NCI-H146 treated with DMSO at 0.1 percent for 48 hours (cell line): ENCODE measurements around the gene MOB2.

Experiments used
- DNase-seq: peaks from one replicate; lab custom pipeline; 2025; ENCODE audit not compliant: unreplicated experiment; lab: John Stamatoyannopoulos, UW

The MOB2 gene

GRCh38 chr11:1458340-1459218 is 28.0 kb downstream of the MOB2 start:
- DNase-seq: no peak

DNA sequence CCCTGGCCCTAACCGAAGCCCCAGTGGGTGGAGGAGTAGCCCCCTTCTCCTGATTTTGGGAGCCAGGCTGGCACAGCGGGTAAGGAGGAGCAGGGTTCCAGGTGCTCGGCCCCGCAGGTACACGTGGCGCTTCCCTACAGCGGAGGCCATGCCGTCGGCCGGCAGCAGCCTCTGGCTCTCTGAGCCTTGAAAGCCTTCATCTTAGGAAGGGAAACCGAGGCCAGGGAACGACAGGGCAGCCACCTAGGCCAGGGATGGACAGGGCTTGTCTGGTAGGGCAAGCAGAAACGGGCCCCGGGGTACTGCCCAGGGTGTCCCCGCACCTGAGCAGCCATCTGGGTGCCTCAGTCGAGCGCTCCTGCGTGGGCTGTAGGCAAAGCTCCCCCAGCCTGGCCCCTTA is 28.7 kb downstream of the MOB2 start:
- no peak for DNase-seq

GRCh38 chr11:1457326-1457680 is 29.3 kb downstream of the MOB2 start:
- no peak for DNase-seq

DNA sequence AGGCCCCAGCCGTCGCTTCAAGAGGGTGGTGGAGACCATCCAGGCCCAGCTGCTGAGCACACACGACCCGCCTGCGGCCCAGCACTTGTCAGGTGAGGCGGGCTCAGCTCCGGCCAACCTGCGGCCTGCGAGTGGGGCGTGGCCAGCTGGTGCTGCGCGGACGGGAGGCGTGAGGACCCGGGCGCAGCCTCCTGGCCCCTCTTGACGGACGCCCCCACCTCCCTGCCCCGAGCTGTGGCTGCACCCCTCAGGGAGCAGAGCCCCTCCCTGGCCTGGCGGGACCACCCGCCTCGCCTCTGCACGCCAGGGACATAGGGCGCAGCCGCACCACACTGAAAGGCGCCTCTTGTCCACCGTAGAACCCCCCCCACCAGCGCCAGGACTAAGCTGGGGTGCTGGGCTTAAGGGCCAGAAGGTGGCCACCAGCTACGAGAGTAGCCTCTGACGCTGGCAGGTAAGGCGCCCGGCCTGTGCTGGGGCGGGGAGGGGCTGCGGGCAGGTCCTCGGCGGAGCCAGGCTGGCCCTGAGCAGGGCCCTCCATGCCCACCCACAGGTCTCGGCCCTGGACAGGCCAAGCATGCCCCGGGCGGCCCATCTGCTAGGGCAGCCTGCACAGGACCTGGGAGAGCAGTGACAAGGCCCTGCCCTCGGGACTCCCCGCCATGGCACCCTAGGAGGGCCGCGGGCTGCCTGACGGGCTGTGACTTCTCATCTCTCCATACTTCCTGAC is 29.8 kb downstream of the MOB2 start:
- no peak for DNase-seq

DNA sequence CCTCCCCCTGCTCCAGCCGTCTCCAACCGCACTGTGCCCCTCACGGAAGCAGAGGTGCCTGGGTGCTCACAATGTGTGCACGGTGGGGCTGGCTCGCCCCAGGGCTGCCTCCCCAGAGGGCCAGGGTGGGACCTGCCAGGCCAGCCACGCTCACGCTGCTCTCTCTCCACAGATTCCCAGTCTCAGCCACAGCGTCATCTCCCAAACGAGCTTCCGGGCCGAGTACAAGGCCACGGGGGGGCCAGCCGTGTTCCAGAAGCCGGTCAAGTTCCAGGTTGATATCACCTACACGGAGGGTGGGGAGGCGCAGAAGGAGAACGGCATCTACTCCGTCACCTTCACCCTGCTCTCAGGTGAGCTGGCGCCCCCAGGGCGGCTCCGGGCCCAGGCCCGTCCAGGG is 30.4 kb downstream of the MOB2 start:
- DNase-seq: no peak

- no peak for DNase-seq
Observed at GRCh38 chr11:1455763-1456060, 30.9 kb downstream of the MOB2 start.

DNA sequence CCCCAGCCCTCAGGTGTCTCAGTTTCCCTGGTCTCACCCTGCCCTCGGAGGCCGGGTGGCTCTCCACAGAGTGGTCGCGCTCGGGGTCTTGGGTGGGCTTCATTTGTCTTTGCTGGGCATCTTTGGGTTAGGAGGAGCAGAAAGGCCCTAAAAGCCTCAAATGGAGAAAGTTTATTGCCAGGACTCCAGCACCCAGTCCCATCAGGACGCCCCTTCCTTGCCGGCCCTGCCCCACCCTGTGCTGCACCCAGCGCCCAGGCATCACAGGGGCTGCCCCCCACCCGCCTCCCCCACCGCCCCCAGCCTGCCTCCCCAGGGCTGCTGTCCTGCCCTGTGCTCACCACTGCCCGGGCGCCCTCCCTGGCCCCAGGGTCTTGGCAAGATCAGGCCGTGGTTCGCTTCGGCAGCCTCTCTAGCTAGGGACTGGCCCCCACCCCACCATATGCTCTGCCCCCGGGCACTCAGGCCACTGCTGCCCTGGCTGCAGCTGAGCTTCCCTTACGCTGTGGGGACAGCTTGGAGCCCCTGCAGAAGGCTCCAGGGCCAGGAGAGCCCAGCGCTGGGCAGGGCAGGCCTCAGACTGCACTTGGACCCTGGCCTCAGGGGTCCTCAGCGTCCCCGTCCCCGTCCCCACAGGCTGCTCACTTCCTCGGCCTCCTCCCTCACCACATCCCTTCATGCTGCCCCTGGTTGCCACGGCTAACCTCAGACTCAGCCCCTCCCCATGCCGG is 31.4 kb downstream of the MOB2 start:
- DNase-seq: no peak

- DNase-seq: no peak
Observed at GRCh38 chr11:1454576-1454975, 32.0 kb downstream of the MOB2 start.

GRCh38 chr11:1453611-1454034 is 33.0 kb downstream of the MOB2 start:
- no peak for DNase-seq

DNA sequence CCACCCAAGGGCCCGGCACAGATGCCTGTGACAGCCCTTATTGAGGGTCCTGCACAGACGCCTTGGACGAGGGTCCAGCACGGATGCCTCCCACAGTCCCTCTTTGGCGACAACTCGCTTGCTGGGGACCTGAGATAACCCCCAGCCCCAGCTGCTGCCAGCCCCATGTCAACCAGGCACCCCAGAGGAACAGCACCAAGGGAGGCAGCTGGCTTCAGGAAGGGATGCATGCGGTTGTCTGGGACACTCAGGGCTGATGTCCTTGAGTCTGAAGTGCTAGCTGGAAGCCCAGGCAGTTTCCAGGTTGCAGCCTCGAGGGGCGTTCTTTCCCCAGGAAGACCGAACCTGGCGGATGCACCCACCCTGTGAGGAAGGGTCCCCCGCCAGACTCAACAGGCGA is 33.8 kb downstream of the MOB2 start:
- DNase-seq: no peak

DNA sequence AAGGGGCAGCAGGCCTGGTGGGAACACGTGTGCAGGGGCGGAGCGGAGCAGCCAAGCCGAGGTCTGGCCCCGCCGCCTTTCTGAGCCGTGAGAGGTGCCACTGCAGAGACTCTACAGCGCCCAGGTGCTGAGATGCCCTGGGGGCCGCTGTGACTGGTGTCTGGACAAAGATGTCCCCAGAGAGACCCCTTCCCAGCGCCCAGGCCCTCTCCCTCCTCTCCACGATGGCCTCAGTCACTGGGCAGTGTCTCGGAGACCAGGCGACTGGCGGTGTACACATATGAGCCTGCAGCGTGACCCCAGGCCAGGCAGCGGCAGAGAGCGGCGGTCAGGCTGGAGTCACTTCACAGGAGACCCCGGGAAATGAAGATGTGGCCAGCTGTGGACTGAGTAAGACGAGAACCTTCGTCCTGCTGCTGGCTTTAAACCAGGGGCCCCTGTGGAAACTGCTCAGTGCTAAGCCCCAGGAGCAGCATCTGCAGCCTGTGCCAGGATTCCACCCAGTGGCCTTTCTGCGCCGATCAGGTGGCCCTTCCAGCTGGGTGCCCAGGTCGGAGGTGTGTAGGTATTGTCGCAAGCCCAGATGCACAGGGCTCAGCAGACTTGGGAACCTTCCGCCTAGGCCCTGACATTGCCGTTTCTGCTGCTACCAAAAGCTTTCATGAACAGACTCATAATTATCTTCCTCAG is 34.7 kb downstream of the MOB2 start:
- no peak for DNase-seq

DNA sequence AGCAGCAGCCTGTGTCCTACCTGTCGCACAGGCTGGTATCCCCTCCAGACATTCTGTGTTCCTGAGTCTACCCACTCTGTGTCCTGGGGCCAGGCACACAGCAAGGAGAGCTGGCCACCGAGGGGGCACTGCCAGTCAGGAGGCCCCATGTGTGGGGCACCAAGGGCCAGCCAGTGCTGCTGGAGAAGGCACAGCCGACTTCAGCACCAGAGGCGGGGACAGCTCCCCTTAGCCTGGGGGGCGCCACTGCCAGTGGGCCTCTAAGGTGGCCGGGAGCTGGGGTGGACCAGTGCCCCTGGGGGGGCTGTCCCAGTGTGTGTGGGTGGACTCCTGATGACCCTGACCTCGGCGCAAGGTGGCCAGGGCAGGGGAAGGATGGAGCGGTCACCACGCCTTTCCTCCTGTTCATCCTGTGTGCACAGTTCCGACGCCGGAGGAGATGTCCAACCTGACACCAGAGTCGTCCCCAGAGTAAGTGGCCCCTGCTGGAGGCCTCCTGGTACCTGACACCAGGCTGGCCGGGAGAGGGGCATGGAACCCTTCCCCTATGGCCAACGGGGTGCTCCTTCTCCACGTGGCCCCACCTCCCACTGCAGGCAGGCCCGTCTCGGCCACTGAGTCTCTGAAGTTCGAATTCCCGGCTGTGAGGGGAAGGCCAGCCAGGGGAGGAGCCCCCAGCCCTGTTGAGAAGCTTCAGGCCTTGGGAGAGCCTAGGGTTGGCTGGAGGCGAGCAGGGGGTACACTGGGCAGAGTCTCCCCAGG is 35.4 kb downstream of the MOB2 start:
- no peak for DNase-seq

DNA sequence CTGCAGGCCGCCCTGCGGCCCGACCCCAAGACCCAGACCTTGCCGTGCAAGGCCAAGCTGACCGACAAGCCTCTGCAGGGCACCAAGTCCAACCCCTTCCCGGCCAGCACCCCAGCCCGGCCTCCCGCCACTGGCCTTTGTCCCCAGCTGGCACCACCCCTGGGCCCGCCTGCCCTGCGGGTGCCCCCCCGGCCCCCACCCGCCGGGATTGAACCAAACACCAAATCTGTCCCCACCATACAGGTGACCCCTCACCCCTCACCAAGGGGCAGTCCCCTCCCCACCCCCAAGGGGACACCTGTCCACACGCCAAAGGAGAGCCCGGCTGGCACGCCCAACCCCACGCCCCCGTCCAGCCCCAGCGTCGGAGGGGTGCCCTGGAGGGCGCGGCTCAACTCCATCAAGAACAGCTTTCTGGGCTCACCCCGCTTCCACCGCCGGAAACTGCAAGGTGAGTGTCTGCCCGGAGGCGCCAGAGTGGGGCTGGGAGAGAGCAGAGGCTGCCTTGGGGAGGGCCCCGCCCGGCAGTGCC is 36.2 kb downstream of the MOB2 start:
- no peak for DNase-seq

- no peak for DNase-seq
Observed at GRCh38 chr11:1449490-1450243, 36.9 kb downstream of the MOB2 start.

DNA sequence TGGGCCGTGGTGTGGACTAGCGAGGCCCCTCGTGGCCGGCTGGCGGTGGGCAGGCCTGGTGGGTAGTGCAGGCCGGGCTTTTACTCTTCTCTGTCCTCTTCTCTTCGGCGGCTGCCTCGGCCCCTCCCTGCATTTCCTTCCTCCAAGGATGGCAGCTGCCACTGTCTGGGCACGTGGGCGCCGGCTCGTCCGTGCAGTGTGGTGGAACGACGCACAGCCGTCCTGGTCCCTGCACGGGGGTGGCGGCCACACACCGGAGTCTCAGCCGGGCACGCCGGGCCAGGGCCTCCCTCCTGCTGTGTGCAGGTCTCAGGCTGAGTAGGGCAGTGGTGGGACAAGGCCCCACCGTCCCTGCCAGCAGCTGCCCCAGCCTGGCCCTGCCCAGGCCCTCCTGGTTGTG is 37.7 kb downstream of the MOB2 start:
- no peak for DNase-seq

DNA sequence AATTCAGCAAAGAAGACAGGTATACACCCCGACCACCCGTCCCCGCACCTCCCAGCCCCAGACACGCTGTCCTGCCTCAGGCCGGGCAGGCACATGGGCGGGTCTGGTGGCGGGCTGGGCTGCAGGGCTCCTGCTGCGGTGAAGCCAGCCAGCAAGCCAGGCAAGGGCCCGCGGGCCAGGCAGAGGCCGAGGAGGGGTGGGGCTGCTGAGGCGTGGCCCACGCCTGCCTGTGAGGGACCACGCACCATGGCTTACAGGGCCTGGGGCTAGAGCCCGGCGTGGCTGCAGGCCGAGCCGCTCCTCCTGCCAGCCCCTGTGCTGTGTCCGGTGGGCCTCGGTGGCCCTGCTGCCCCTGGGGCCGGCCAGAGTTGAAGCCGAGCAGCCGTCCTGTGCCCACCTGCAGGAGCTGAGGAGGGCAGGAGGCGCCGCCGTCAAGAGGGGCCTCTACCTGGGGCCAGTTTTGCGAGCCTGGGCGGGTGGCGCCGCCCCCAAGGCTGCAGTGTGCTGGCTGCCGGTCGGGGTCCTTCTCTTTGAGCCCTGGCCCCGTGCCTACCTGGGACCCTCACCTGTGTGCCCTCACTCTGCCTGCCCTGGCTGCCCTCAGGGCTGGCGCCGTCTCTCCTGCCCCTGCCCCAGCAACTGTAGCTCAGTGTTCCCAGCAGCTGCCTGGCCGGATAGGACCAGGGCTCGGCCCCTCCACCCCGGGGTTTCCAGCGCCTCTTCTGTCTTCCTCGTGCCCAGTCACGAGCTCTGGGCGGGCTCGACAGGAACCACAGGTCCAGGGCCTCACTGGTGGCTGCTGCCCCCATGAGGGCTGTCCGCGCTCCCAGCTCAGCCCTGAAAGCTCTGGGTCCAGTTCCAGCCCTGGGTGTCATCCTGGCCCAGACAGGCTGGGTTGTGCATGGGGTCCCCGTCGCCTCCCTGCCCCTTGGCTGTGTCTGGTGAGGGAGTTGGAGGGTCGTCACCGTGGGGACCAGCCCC is 38.4 kb downstream of the MOB2 start:
- no peak for DNase-seq

GRCh38 chr11:1446623-1447022 is 40.0 kb downstream of the MOB2 start:
- DNase-seq: no peak

DNA sequence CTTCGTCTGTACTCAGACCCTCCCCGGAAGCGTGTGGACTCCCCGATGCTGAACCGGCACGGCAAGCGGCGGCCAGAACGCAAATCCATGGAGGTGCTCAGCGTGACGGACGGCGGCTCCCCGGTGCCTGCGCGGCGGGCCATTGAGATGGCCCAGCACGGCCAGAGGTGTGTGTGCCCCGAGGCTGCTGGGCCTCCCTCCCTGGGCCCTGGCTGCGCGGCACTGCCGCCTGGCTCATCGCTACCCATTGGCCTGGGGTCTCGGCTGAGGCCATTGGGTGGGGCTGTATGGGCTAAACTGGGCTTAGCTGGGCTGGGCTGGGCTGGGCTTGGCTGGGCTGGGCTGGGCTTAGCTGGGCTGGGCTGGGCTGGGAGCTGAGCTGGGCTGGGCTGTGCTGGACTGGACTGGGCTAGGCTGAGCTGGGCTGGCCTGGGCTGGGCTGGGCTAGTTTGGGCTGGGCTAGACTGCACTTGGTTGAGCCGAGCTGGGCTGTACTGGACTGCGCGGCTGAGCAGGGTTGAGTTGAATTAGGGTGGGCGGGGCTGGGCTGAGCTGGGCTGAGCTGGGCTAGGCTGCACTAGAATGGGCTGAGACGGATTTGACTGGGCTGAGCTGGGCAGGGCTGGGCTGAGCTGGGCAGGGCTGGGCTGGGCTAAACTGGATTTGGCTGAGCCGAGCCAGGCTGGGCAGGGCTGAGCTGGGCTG is 40.7 kb downstream of the MOB2 start:
- no peak for DNase-seq
